Adrenal gland (tissue), 5 donors: Measurements from ENCODE around the gene LMX1B.

Experiments
- CTCF ChIP-seq, 6 experiments: fragments of 450-650 bp in 4 of 6; fragments of 200-600 bp in 2 of 6; sonication (generic) in 1 of 6; IDR thresholded peaks; 1 replicate in 5 of 6; 2 replicates in 1 of 6; pipeline versions ENCODE4 v1.5.1 to v1.8.0; 2016 to 2021; ENCODE audit warnings: antibody characterized with exemption in 6 of 6, mild to moderate bottlenecking in 2 of 6, moderate library complexity in 1 of 6
- POLR2A ChIP-seq, 2 donors: fragments of 450-650 bp; IDR thresholded peaks; one replicate each; pipeline ENCODE4 v1.6.1; 2017; ENCODE audit warnings: antibody characterized with exemption in 2 of 2, mild to moderate bottlenecking in 2 of 2, moderate library complexity in 1 of 2
- donor health status: DM: no; HTN: no; CAD: no.

- TF ChIP-seq CTCF (IDR thresholded peaks at IDR 0.05) (no peak), POLR2A (IDR thresholded peaks at IDR 0.05) (no peak)
Measured at GRCh38 chr9:126688617-126689016, 74.9 kb downstream of the LMX1B start.
